ENCODE data around the gene GPRASP2. TPM values are rescaled to one million over a fixed set of nuclear protein-coding genes. Genes with fewer than 3 reads are reported as not detected.
"Not testable (repeated sequence)": the region's sequence is repeated elsewhere in the genome, so short reads cannot be mapped to it uniquely, and the experiment has no call there.

Gene GPRASP2
- 0.75 TPM for total RNA-seq (2013)
- polyA plus RNA-seq (under 1 TPM; 0.23 to 0.66 (median 0.48) TPM), polyA minus RNA-seq (under 0.01 and 0.16 TPM in 2 replicates), total RNA-seq (0 to 6.4 (median 0.35) reads per million in 11 experiments)

DNA sequence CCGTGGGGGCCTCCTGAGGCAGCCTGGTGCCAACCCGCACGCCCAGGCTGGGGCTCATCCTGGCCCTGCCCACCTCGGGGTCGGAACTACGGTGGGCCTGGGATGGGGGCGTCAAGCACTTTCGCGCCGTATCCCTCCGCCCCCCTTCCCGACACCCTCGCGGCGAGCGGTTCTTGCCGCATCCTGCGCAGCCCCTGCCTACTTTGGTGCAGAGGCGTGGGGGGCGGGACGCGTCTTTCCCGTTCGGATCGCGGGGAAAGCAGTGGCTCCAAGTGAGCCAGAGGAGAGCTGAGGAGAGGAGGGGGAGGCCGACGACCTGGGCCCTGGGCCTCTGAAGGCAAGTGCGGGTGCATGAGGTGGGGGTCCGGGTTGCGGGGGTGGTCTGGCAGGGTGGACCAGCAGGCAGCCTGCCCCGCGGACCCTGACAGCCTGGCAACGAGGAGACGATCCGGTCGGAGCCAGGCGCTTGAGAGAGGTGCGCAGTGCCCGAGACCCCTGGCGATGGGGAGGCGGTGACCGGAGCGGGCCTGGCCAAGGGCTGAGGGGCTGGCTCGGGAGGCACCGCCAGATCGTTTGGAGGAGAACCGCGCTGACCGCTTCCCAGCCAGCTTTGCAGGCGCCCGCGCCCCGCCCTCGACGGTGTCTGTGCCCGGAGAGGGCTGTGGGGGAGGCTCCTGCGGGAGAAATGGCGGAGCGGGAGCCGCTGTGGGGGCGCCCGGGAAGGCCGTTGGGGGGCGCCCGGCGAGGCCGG is at the start of gene GPRASP2:
Gene GPRASP2, plus strand, starts transcription at position 233 of the 751 bp plus-strand sequence. CDS start 2,422 bp downstream, outside the sequence.
- H3K9ac ChIP-seq (ENCODE audit: insufficient read depth, low read length, poor library complexity, severe bottlenecking) = peak within 1 kb of the TSS; percentile 21
- WGBS (ENCODE audit: insufficient coverage) = 0% methylated on average over 48 of the region's 68 CpGs

DNA sequence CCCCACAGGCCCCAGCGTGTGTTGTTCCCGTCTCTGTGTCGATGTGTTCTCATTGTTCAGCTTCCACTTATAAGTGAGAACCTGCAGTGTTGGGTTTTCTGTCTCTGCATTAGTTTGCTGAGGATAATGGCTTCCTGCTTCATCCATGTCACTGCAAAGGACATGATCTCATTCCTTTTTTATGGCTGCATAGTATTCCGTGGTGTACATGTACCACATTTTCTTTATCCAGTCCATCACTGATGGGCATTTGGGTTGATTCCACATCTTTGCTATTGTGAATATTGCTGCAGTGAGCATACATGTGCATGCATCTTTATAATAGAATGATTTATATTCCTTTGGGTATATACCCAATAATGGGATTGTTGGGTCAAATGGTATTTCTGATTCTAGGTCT is 48.4 kb upstream of the GPRASP2 start:
- H3K4me1 Mint-ChIP-seq = peaks cover 11% of the 10 kb centered on the region
- H3K4me1 ChIP-seq (ENCODE audit: control insufficient read depth in 1 of 2, insufficient read depth in 2 of 2, low read length in 2 of 2); H3K9me3 ChIP-seq (replicated peaks in 1 of 2; ENCODE audit: control insufficient read depth in 1 of 2, insufficient read depth in 1 of 2, low read length in 2 of 2); H3K27me3 ChIP-seq (ENCODE audit: control insufficient read depth in 2 of 2, insufficient read depth in 2 of 2, low read length in 2 of 2); H3K9ac ChIP-seq (ENCODE audit: insufficient read depth, low read length, poor library complexity, severe bottlenecking); intact Hi-C loops (cut with micrococcal nuclease); H3K27ac Mint-ChIP-seq; DNase-seq; H3K36me3 ChIP-seq (replicated peaks in 1 of 2; ENCODE audit: control insufficient read depth in 1 of 2, insufficient read depth in 2 of 2, low read length in 2 of 2); H3K79me2 ChIP-seq (ENCODE audit: insufficient read depth, low read length); H3K27ac ChIP-seq (ENCODE audit: low read depth in 1 of 2, low read length in 2 of 2); H3K27me3 Mint-ChIP-seq (ENCODE audit: low read depth in 3 of 3); H3K4me2 ChIP-seq (replicated peaks; ENCODE audit: extremely low read depth, low read length, poor library complexity, severe bottlenecking); H4K20me1 ChIP-seq (ENCODE audit: insufficient read depth, low read length); H3K36me3 Mint-ChIP-seq; H2AFZ ChIP-seq (ENCODE audit: insufficient read depth, low read depth, low read length, poor library complexity, severe bottlenecking); H3K4me3 ChIP-seq (replicated peaks in 1 of 3; ENCODE audit: low read depth in 2 of 3, low read length in 3 of 3); H3K4me3 Mint-ChIP-seq: not testable (repeated sequence)
- WGBS (ENCODE audit: insufficient coverage) = no CpG with 5 or more reads among the region's 4 CpGs
- H3K9me3 Mint-ChIP-seq = peaks cover 5 to 17% (median 12%) of the 10 kb centered on the region in 7 donors

More for the DNA sequence above, at the start of gene GPRASP2:
- intact Hi-C loops (cut with micrococcal nuclease) = no loop called here
- H3K4me3 Mint-ChIP-seq = peak within 1 kb of the TSS; percentile 76 to 90
- Histone ChIP-seq H3K4me2 (replicated peaks; ENCODE audit: extremely low read depth, low read length, poor library complexity, severe bottlenecking) (peak within 1 kb of the TSS; percentile 68), H3K4me3 (replicated peaks in 1 of 3; ENCODE audit: low read depth in 2 of 3, low read length in 3 of 3) (peak within 1 kb of the TSS; percentile 17 to 58 (median 23)), H3K36me3 (replicated peaks in 1 of 2; ENCODE audit: control insufficient read depth in 1 of 2, insufficient read depth in 2 of 2, low read length in 2 of 2) (no peaks in the 10 kb centered on the region), H3K27ac (ENCODE audit: low read depth in 1 of 2, low read length in 2 of 2) (no peak within 1 kb of the TSS), H3K9me3 (replicated peaks in 1 of 2; ENCODE audit: control insufficient read depth in 1 of 2, insufficient read depth in 1 of 2, low read length in 2 of 2) (no peaks in the 10 kb centered on the region), H3K4me1 (ENCODE audit: control insufficient read depth in 1 of 2, insufficient read depth in 2 of 2, low read length in 2 of 2) (peaks cover 4 to 12% of the 10 kb centered on the region in 2 donors), H4K20me1 (ENCODE audit: insufficient read depth, low read length) (no peaks in the 10 kb centered on the region), H3K79me2 (ENCODE audit: insufficient read depth, low read length) (no peaks in the 10 kb centered on the region), H2AFZ (ENCODE audit: insufficient read depth, low read depth, low read length, poor library complexity, severe bottlenecking) (peak within 1 kb of the TSS; percentile 67), H3K27me3 (ENCODE audit: control insufficient read depth in 2 of 2, insufficient read depth in 2 of 2, low read length in 2 of 2) (peaks cover 7 to 34% of the 10 kb centered on the region in 2 donors)
- peaks cover 7% of the 10 kb centered on the region for H3K4me1 Mint-ChIP-seq
- H3K36me3 Mint-ChIP-seq = no peaks in the 10 kb centered on the region
- TF ChIP-seq, protein P1, sequence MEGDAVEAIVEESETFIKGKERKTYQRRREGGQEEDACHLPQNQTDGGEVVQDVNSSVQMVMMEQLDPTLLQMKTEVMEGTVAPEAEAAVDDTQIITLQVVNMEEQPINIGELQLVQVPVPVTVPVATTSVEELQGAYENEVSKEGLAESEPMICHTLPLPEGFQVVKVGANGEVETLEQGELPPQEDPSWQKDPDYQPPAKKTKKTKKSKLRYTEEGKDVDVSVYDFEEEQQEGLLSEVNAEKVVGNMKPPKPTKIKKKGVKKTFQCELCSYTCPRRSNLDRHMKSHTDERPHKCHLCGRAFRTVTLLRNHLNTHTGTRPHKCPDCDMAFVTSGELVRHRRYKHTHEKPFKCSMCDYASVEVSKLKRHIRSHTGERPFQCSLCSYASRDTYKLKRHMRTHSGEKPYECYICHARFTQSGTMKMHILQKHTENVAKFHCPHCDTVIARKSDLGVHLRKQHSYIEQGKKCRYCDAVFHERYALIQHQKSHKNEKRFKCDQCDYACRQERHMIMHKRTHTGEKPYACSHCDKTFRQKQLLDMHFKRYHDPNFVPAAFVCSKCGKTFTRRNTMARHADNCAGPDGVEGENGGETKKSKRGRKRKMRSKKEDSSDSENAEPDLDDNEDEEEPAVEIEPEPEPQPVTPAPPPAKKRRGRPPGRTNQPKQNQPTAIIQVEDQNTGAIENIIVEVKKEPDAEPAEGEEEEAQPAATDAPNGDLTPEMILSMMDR (IDR thresholded peaks at IDR 0.05) = no peak
- H3K9me3 Mint-ChIP-seq = peaks cover 0 to 18% (median 3%) of the 10 kb centered on the region in 7 donors
- H3K27me3 Mint-ChIP-seq (ENCODE audit: low read depth in 3 of 3) = peaks cover 25 to 41% (median 35%) of the 10 kb centered on the region in 3 donors
- no peak for DNase-seq
- peak within 1 kb of the TSS in 2 of 7 donors; percentile 8 to 43 for H3K27ac Mint-ChIP-seq

DNA sequence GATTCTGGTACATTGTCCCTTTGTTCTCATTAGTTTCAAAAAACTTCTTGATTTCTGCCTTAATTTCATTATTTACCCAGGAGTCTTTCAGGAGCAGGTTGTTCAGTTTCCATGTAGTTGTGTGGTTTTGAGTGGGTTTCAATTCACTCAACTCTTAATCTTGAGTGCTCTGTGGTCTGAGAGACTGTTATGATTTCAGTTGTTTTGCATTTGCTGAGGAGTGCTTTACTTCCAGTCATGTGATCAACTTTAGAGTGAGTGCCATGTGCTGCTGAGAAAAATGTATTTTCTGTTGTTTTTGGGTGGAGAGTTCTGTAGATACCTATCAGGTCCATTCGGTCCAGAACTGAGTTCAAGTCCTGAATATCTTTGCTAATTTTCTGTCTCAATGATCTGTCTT is 45.2 kb upstream of the GPRASP2 start:
- H2AFZ ChIP-seq (ENCODE audit: insufficient read depth, low read depth, low read length, poor library complexity, severe bottlenecking); H4K20me1 ChIP-seq (ENCODE audit: insufficient read depth, low read length); H3K4me3 Mint-ChIP-seq; H3K4me1 ChIP-seq (ENCODE audit: control insufficient read depth in 1 of 2, insufficient read depth in 2 of 2, low read length in 2 of 2); H3K27me3 ChIP-seq (ENCODE audit: control insufficient read depth in 2 of 2, insufficient read depth in 2 of 2, low read length in 2 of 2); H3K79me2 ChIP-seq (ENCODE audit: insufficient read depth, low read length); H3K36me3 ChIP-seq (replicated peaks in 1 of 2; ENCODE audit: control insufficient read depth in 1 of 2, insufficient read depth in 2 of 2, low read length in 2 of 2); H3K4me1 Mint-ChIP-seq; intact Hi-C loops (cut with micrococcal nuclease); H3K4me2 ChIP-seq (replicated peaks; ENCODE audit: extremely low read depth, low read length, poor library complexity, severe bottlenecking); H3K9ac ChIP-seq (ENCODE audit: insufficient read depth, low read length, poor library complexity, severe bottlenecking); H3K27ac ChIP-seq (ENCODE audit: low read depth in 1 of 2, low read length in 2 of 2); H3K9me3 ChIP-seq (replicated peaks in 1 of 2; ENCODE audit: control insufficient read depth in 1 of 2, insufficient read depth in 1 of 2, low read length in 2 of 2); H3K36me3 Mint-ChIP-seq; DNase-seq; H3K27ac Mint-ChIP-seq; H3K27me3 Mint-ChIP-seq (ENCODE audit: low read depth in 3 of 3); H3K4me3 ChIP-seq (replicated peaks in 1 of 3; ENCODE audit: low read depth in 2 of 3, low read length in 3 of 3): not testable (repeated sequence)
- H3K9me3 Mint-ChIP-seq = peaks cover 5 to 21% (median 12%) of the 10 kb centered on the region in 7 donors
- WGBS (ENCODE audit: insufficient coverage) = no CpG with 5 or more reads among the region's 1 CpG

All from CD14-positive monocyte (primary cell).